Measurements from ENCODE around the gene GNG12.
A peak's percentile ranks its signal among the peaks of the same experiment; 100 is the strongest.

The GNG12 gene

GRCh38 chr1:67767103-67767782 is 66.0 kb downstream of the GNG12 start:
- no peak for DNase-seq (ENCODE audit: low spot score)
- in situ Hi-C loops (cut with MboI; ENCODE audit: low pct_unique_long_range_greater_than_20kb, low sequenced_read_pairs, unreplicated experiment), result loop anchor here (10.0 kb wide), 1 partner anchor 212 kb away; no protein-coding TSS in a partner anchor
- TF ChIP-seq, protein P1, sequence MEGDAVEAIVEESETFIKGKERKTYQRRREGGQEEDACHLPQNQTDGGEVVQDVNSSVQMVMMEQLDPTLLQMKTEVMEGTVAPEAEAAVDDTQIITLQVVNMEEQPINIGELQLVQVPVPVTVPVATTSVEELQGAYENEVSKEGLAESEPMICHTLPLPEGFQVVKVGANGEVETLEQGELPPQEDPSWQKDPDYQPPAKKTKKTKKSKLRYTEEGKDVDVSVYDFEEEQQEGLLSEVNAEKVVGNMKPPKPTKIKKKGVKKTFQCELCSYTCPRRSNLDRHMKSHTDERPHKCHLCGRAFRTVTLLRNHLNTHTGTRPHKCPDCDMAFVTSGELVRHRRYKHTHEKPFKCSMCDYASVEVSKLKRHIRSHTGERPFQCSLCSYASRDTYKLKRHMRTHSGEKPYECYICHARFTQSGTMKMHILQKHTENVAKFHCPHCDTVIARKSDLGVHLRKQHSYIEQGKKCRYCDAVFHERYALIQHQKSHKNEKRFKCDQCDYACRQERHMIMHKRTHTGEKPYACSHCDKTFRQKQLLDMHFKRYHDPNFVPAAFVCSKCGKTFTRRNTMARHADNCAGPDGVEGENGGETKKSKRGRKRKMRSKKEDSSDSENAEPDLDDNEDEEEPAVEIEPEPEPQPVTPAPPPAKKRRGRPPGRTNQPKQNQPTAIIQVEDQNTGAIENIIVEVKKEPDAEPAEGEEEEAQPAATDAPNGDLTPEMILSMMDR (IDR thresholded peaks at IDR 0.05; ENCODE audit: extremely low read depth, insufficient read depth, missing control alignments), result no peak

GRCh38 chr1:67766141-67766978 is 66.9 kb downstream of the GNG12 start:
- in situ Hi-C loops (cut with MboI; ENCODE audit: low pct_unique_long_range_greater_than_20kb, low sequenced_read_pairs, unreplicated experiment), result loop anchor here (10.0 kb wide), 1 partner anchor 212 kb away; no protein-coding TSS in a partner anchor
- TF ChIP-seq, protein P1 (IDR thresholded peaks at IDR 0.05; ENCODE audit: extremely low read depth, insufficient read depth, missing control alignments), result peak; percentile 71
- DNase-seq (ENCODE audit: low spot score), result peak; percentile 32

- DNase-seq (ENCODE audit: low spot score), result no peak
- TF ChIP-seq, protein P1 (IDR thresholded peaks at IDR 0.05; ENCODE audit: extremely low read depth, insufficient read depth, missing control alignments), result no peak
- in situ Hi-C loops (cut with MboI; ENCODE audit: low pct_unique_long_range_greater_than_20kb, low sequenced_read_pairs, unreplicated experiment), result loop anchor here (10.0 kb wide), 1 partner anchor 210 kb away; no protein-coding TSS in a partner anchor
These were observed 68.6 kb downstream of the GNG12 start for GRCh38 chr1:67764633-67765032.

- in situ Hi-C loops (cut with MboI; ENCODE audit: low pct_unique_long_range_greater_than_20kb, low sequenced_read_pairs, unreplicated experiment), result loop anchor here (10.0 kb wide), 1 partner anchor 207 kb away; no protein-coding TSS in a partner anchor
- TF ChIP-seq, protein P1 (IDR thresholded peaks at IDR 0.05; ENCODE audit: extremely low read depth, insufficient read depth, missing control alignments), result no peak
- no peak for DNase-seq (ENCODE audit: low spot score)
These were observed 71.5 kb downstream of the GNG12 start for GRCh38 chr1:67761730-67762129.

- TF ChIP-seq, protein P1 (IDR thresholded peaks at IDR 0.05; ENCODE audit: extremely low read depth, insufficient read depth, missing control alignments), result no peak
- no peak for DNase-seq (ENCODE audit: low spot score)
- in situ Hi-C loops (cut with MboI; ENCODE audit: low pct_unique_long_range_greater_than_20kb, low sequenced_read_pairs, unreplicated experiment), result loop anchor here (10.0 kb wide), 1 partner anchor 206 kb away; no protein-coding TSS in a partner anchor
These were observed 72.2 kb downstream of the GNG12 start for GRCh38 chr1:67761091-67761490.

GRCh38 chr1:67760030-67760821 is 73.0 kb downstream of the GNG12 start:
- in situ Hi-C loops (cut with MboI; ENCODE audit: low pct_unique_long_range_greater_than_20kb, low sequenced_read_pairs, unreplicated experiment), result loop anchor here (10.0 kb wide), 1 partner anchor 205 kb away; no protein-coding TSS in a partner anchor
- peak; percentile 76 for DNase-seq (ENCODE audit: low spot score)
- TF ChIP-seq, protein P1 (IDR thresholded peaks at IDR 0.05; ENCODE audit: extremely low read depth, insufficient read depth, missing control alignments), result peak; percentile 76

Data from GM13977 (cell line).